ENCODE measurements around the gene PNLIPRP2.

DNA sequence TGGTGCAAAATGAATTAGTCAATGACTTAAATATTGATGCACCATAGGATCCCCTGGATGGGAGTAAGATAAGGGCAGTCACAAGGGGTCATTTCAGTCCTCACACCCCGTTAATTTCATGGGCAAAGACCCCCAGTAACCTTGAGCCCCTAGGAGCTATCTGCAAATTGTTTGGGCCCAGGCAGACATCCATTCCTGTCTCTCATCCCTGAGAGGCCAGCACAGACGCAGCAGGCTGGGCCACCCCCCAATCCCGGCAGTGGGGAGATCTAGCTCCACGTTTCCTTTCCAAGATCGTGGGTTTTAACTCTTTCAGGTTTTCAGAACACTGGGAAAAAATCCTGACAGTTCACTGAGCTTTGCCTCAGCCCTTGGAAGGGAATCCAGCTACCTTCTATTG lies 40.1 kb downstream of the PNLIPRP2 start:
- TF ChIP-seq CREB5 (CRISPR knock-in tag; IDR thresholded peaks at IDR 0.05; ENCODE audit: low read depth) (no peak), PPARA (CRISPR knock-in tag; IDR thresholded peaks at IDR 0.05; ENCODE audit: borderline replicate concordance) (no peak), PATZ1 (CRISPR knock-in tag; IDR thresholded peaks at IDR 0.05; ENCODE audit: borderline replicate concordance) (no peak), BACH2 (CRISPR knock-in tag; IDR thresholded peaks at IDR 0.05; ENCODE audit: borderline replicate concordance) (no peak), GLIS3 (CRISPR knock-in tag; IDR thresholded peaks at IDR 0.05) (no peak), ZFP3 (CRISPR knock-in tag; IDR thresholded peaks at IDR 0.05) (no peak), ESRRG (CRISPR knock-in tag; IDR thresholded peaks at IDR 0.05) (no peak), ISL1 (CRISPR knock-in tag; IDR thresholded peaks at IDR 0.05) (no peak)

Measured in SK-N-SH treated with all-trans-retinoic acid at 6 μM for 48 hours (cell line).